CD14-positive monocyte (primary cell): ENCODE measurements around the gene CNIH1. TPM values are rescaled to one million over a fixed set of nuclear protein-coding genes. Genes with fewer than 3 reads are reported as not detected.
"Not testable (repeated sequence)": the region's sequence is repeated elsewhere in the genome, so short reads cannot be mapped to it uniquely, and the experiment has no call there.

ENCODE experiments used
- DNase-seq, 3 donors: peaks; one replicate each; pipeline ENCODE4 v3.0.0-alpha.2; 2011 to 2022
- H2AFZ ChIP-seq: 2 replicates; pipeline ENCODE4 v1.6.0; 2012; ENCODE audit warnings: mild to moderate bottlenecking, low read depth, low read length, inconsistent platforms; ENCODE audit not compliant: insufficient read depth, poor library complexity, severe bottlenecking
- H3K27ac ChIP-seq, 2 donors: 1 replicate in 1 of 2; 2 replicates in 1 of 2; pipeline ENCODE4 v1.5.1; 2012 to 2013; ENCODE audit warnings: low read length in 2 of 2, control low read depth in 1 of 2, inconsistent platforms in 1 of 2, low read depth in 1 of 2, mild to moderate bottlenecking in 1 of 2
- H3K27me3 ChIP-seq, 2 donors: one replicate each; pipeline versions ENCODE4 v1.6.0 to v1.6.1; 2011 to 2013; ENCODE audit warnings: low read length in 2 of 2; ENCODE audit not compliant: control insufficient read depth in 2 of 2, insufficient read depth in 2 of 2
- H3K36me3 ChIP-seq, 2 donors: replicated peaks in 1 of 2; 1 replicate in 1 of 2; 2 replicates in 1 of 2; pipeline versions ENCODE4 v1.5.1 to v1.6.1; 2012 to 2013; ENCODE audit warnings: low read length in 2 of 2, control low read depth in 1 of 2, inconsistent platforms in 1 of 2, mild to moderate bottlenecking in 1 of 2; ENCODE audit not compliant: insufficient read depth in 2 of 2, control insufficient read depth in 1 of 2
- H3K4me1 ChIP-seq, 2 donors: 1 replicate in 1 of 2; 2 replicates in 1 of 2; pipeline versions ENCODE4 v1.5.1 to v1.6.1; 2012 to 2013; ENCODE audit warnings: low read length in 2 of 2, control low read depth in 1 of 2, inconsistent platforms in 1 of 2, mild to moderate bottlenecking in 1 of 2, moderate library complexity in 1 of 2; ENCODE audit not compliant: insufficient read depth in 2 of 2, control insufficient read depth in 1 of 2
- H3K4me2 ChIP-seq: replicated peaks from 2 replicates; pipeline ENCODE3; 2012; ENCODE audit warnings: low read length, moderate library complexity, mild to moderate bottlenecking; ENCODE audit not compliant: poor library complexity, severe bottlenecking; ENCODE audit errors: extremely low read depth
- H3K4me3 ChIP-seq, 3 experiments: fragments of 200-600 bp in 1 of 3; sonication (generic) in 1 of 3; replicated peaks in 1 of 3; 1 replicate in 2 of 3; 2 replicates in 1 of 3; pipeline ENCODE4 v1.5.1; 2011 to 2013; ENCODE audit warnings: low read length in 3 of 3, mild to moderate bottlenecking in 3 of 3, control low read depth in 2 of 3, low read depth in 2 of 3, inconsistent platforms in 1 of 3, moderate library complexity in 1 of 3
- H3K79me2 ChIP-seq: 2 replicates; pipeline ENCODE4 v1.6.0; 2012; ENCODE audit warnings: mild to moderate bottlenecking, control low read depth, inconsistent platforms, low read length, moderate library complexity; ENCODE audit not compliant: insufficient read depth
- H3K9ac ChIP-seq: 2 replicates; pipeline ENCODE4 v1.6.0; 2017; ENCODE audit warnings: low read length, mild to moderate bottlenecking; ENCODE audit not compliant: insufficient read depth, poor library complexity, severe bottlenecking
- H3K9me3 ChIP-seq, 2 donors: replicated peaks in 1 of 2; 1 replicate in 1 of 2; 2 replicates in 1 of 2; pipeline versions ENCODE4 v1.5.1 to v1.6.1; 2012 to 2013; ENCODE audit warnings: low read length in 2 of 2, control low read depth in 1 of 2; ENCODE audit not compliant: control insufficient read depth in 1 of 2, insufficient read depth in 1 of 2
- H4K20me1 ChIP-seq: 2 replicates; pipeline ENCODE4 v1.6.0; 2012; ENCODE audit warnings: mild to moderate bottlenecking, low read length, control low read depth, moderate library complexity; ENCODE audit not compliant: insufficient read depth
- H3K27ac Mint-ChIP-seq, 7 donors: one replicate each; pipeline ENCODE4 v1.8.0; 2020; ENCODE audit warnings: mild to moderate bottlenecking in 7 of 7, mixed read lengths in 7 of 7, moderate library complexity in 6 of 7, inconsistent platforms in 2 of 7
- H3K27me3 Mint-ChIP-seq, 3 donors: one replicate each; pipeline ENCODE4 v1.8.0; 2021 to 2022; ENCODE audit warnings: low read depth in 3 of 3, mild to moderate bottlenecking in 3 of 3, mixed read lengths in 3 of 3, moderate library complexity in 3 of 3, inconsistent platforms in 1 of 3
- H3K36me3 Mint-ChIP-seq, 2 donors: one replicate each; pipeline ENCODE4 v1.8.0; 2020; ENCODE audit warnings: mixed read lengths in 2 of 2, inconsistent platforms in 1 of 2, mild to moderate bottlenecking in 1 of 2
- H3K4me1 Mint-ChIP-seq: one replicate; pipeline ENCODE4 v1.8.0; 2020; ENCODE audit warnings: mild to moderate bottlenecking, mixed read lengths
- H3K4me3 Mint-ChIP-seq, 2 donors: one replicate each; pipeline ENCODE4 v1.8.0; 2020; ENCODE audit warnings: mild to moderate bottlenecking in 2 of 2, mixed read lengths in 2 of 2, moderate library complexity in 1 of 2
- H3K9me3 Mint-ChIP-seq, 7 donors: one replicate each; pipeline ENCODE4 v1.8.0; 2020 to 2022; ENCODE audit warnings: mixed read lengths in 7 of 7, mild to moderate bottlenecking in 6 of 7, moderate library complexity in 6 of 7, inconsistent platforms in 2 of 7
- WGBS: methylation state at CpG from one replicate; pipeline ENCODE4 v1.1.5; 2013; ENCODE audit warnings: missing lambda C conversion rate; ENCODE audit not compliant: insufficient coverage; 5-methylcytosine and 5-hydroxymethylcytosine counted together
- intact Hi-C, 2 donors: fragments of 100-400 bp; cut with micrococcal nuclease; formaldehyde crosslinking; loops; one replicate each; pipeline versions ENCODE4 v1.15.0 to v1.15.1; 2023
- polyA plus RNA-seq, 3 donors: library from polyadenylated mRNA; depleted of rRNA in 1 of 3; unstranded in 2 of 3; stranded (reverse) in 1 of 3; fragments of 300-500 nt in 2 of 3; fragments of >200 nt in 1 of 3; fragmentation: Illumina TruSeq in 2 of 3; gene quantifications; 1 replicate in 2 of 3; 2 replicates in 1 of 3; pipeline ENCODE4 v1.2.3, GENCODE V29; 2012 to 2021
- TF ChIP-seq, protein P1 (sequence below): fragments of 200-600 bp; IDR thresholded peaks from one replicate; pipeline ENCODE4 v1.8.0; 2022; ENCODE audit warnings: antibody characterized with exemption, mild to moderate bottlenecking

The CNIH1 gene
- polyA plus RNA-seq, 3 donors, result 109 to 162 (median 138) TPM

GRCh38 chr14:54459106-54459505, 17.9 kb upstream of the CNIH1 start:
- H3K4me3 ChIP-seq, result no peak overlapping the region
- peak overlapping the region in 1 of 7 donors; percentile 40 for H3K27ac Mint-ChIP-seq
- no peaks in the 10 kb centered on the region for H3K36me3 ChIP-seq
- DNase-seq, result no peak
- H3K9me3 ChIP-seq, result peaks cover 6 to 18% of the 10 kb centered on the region in 2 donors
- H2AFZ ChIP-seq, result no peak overlapping the region
- H3K9ac ChIP-seq, result no peak overlapping the region
- 100% methylated on average over 2 of the region's 3 CpGs for WGBS
- H3K4me1 Mint-ChIP-seq, result peaks cover 18% of the 10 kb centered on the region
- peaks cover 0 to 9% of the 10 kb centered on the region in 2 donors for H3K36me3 Mint-ChIP-seq
- TF ChIP-seq, protein P1, sequence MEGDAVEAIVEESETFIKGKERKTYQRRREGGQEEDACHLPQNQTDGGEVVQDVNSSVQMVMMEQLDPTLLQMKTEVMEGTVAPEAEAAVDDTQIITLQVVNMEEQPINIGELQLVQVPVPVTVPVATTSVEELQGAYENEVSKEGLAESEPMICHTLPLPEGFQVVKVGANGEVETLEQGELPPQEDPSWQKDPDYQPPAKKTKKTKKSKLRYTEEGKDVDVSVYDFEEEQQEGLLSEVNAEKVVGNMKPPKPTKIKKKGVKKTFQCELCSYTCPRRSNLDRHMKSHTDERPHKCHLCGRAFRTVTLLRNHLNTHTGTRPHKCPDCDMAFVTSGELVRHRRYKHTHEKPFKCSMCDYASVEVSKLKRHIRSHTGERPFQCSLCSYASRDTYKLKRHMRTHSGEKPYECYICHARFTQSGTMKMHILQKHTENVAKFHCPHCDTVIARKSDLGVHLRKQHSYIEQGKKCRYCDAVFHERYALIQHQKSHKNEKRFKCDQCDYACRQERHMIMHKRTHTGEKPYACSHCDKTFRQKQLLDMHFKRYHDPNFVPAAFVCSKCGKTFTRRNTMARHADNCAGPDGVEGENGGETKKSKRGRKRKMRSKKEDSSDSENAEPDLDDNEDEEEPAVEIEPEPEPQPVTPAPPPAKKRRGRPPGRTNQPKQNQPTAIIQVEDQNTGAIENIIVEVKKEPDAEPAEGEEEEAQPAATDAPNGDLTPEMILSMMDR, result no peak
- H3K9me3 Mint-ChIP-seq, result peaks cover 8 to 20% (median 14%) of the 10 kb centered on the region in 7 donors
- no peak overlapping the region for H3K4me3 Mint-ChIP-seq
- H3K27me3 Mint-ChIP-seq, result peaks cover 0 to 6% (median 2%) of the 10 kb centered on the region in 3 donors
- no peaks in the 10 kb centered on the region for H4K20me1 ChIP-seq
- intact Hi-C loops, result no loop called here
- no peak overlapping the region for H3K4me2 ChIP-seq
- H3K27ac ChIP-seq, result no peak overlapping the region
- H3K4me1 ChIP-seq, result peaks cover 0 to 10% of the 10 kb centered on the region in 2 donors
- H3K79me2 ChIP-seq, result no peaks in the 10 kb centered on the region
- no peaks in the 10 kb centered on the region for H3K27me3 ChIP-seq

DNA sequence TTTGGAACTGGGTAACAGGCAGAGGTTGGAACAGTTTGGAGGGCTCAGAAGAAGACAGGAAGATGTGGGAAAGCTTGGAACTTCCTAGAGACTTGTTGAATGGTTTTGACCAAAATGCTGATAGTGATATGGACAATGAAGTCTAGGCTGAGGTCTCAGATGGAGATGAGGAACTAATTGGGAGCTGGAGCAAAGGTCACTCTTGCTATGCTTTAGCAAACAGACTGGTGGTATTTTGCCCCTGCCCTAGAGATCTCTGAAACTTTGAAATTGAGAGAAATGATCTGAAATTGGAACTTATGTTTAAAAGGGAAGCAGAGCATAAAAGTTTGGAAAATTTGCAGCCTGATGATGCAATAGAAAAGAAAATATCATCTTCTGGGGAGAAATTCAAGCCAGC, 17.4 kb upstream of the CNIH1 start:
- H3K79me2 ChIP-seq, H3K4me2 ChIP-seq, H2AFZ ChIP-seq, H4K20me1 ChIP-seq, H3K27me3 Mint-ChIP-seq, H3K4me3 ChIP-seq, DNase-seq, intact Hi-C loops, H3K36me3 ChIP-seq, H3K9ac ChIP-seq, H3K36me3 Mint-ChIP-seq, H3K27ac Mint-ChIP-seq, H3K4me3 Mint-ChIP-seq, H3K27me3 ChIP-seq, H3K27ac ChIP-seq: not testable (repeated sequence)
- peaks cover 8 to 20% (median 14%) of the 10 kb centered on the region in 7 donors for H3K9me3 Mint-ChIP-seq
- peaks cover 18% of the 10 kb centered on the region for H3K4me1 Mint-ChIP-seq
- peaks cover 0 to 10% of the 10 kb centered on the region in 2 donors for H3K4me1 ChIP-seq
- peaks cover 6 to 18% of the 10 kb centered on the region in 2 donors for H3K9me3 ChIP-seq
